DOHH2 (cell line): ENCODE measurements around the gene ITGA2.

Experiments used
- H3F3A ChIP-seq: fragments of 200-600 bp; sonication (generic), shearing (Covaris generic); 2 replicates; pipeline ENCODE4 v1.6.0; 2016; ENCODE audit warnings: antibody characterized with exemption, mild to moderate bottlenecking; ENCODE audit not compliant: control insufficient read depth, insufficient read depth
- H3K27ac ChIP-seq: fragments of 200-600 bp; sonication (generic); 2 replicates; pipeline ENCODE4 v1.5.1; 2014; ENCODE audit warnings: low read depth, mild to moderate bottlenecking, low read length, moderate library complexity
- H3K27me3 ChIP-seq: fragments of 200-600 bp; sonication (generic); 2 replicates; pipeline ENCODE4 v1.6.1; 2014; ENCODE audit warnings: mild to moderate bottlenecking, low read length, mixed read lengths; ENCODE audit not compliant: control insufficient read depth
- H3K36me3 ChIP-seq: fragments of 200-600 bp; sonication (generic); 2 replicates; pipeline ENCODE4 v1.6.1; 2014; ENCODE audit warnings: mild to moderate bottlenecking, low read length, moderate library complexity, mixed read lengths; ENCODE audit not compliant: control insufficient read depth
- H3K4me1 ChIP-seq: fragments of 200-600 bp; sonication (generic); 2 replicates; pipeline ENCODE4 v1.6.1; 2014; ENCODE audit warnings: mild to moderate bottlenecking, low read length, mixed read lengths; ENCODE audit not compliant: control insufficient read depth
- H3K4me2 ChIP-seq: fragments of 200-600 bp; sonication (generic); 2 replicates; pipeline ENCODE4 v1.6.0; 2014; ENCODE audit warnings: mild to moderate bottlenecking, low read length, moderate library complexity
- H3K4me3 ChIP-seq: fragments of 200-600 bp; sonication (generic); 2 replicates; pipeline ENCODE4 v1.5.1; 2014; ENCODE audit warnings: mild to moderate bottlenecking, low read length, mixed read lengths
- H3K79me2 ChIP-seq: fragments of 200-600 bp; sonication (generic); 2 replicates; pipeline ENCODE4 v1.6.1; 2014; ENCODE audit warnings: mild to moderate bottlenecking, low read length, mixed read lengths; ENCODE audit not compliant: control insufficient read depth
- H3K9me2 ChIP-seq: fragments of 200-600 bp; sonication (generic); replicated peaks from 2 replicates; pipeline ENCODE4 v1.6.1; 2014; ENCODE audit warnings: mild to moderate bottlenecking, low read length, mixed read lengths; ENCODE audit not compliant: control insufficient read depth
- H3K9me3 ChIP-seq: fragments of 200-600 bp; sonication (generic); 2 replicates; pipeline ENCODE4 v1.6.1; 2014; ENCODE audit warnings: antibody characterized with exemption, low read length, mixed read lengths; ENCODE audit not compliant: control insufficient read depth, insufficient read depth
- H4K20me1 ChIP-seq: fragments of 200-600 bp; sonication (generic); 2 replicates; pipeline ENCODE4 v1.6.0; 2014; ENCODE audit warnings: low read depth, mild to moderate bottlenecking, antibody characterized with exemption, low read length, moderate library complexity; ENCODE audit not compliant: control insufficient read depth, insufficient read depth
- CTCF ChIP-seq: fragments of 200-600 bp; sonication (generic); IDR thresholded peaks from one replicate; pipeline ENCODE4 v1.5.1; 2014; ENCODE audit warnings: antibody characterized with exemption, mild to moderate bottlenecking, low read depth, low read length; ENCODE audit not compliant: poor library complexity, severe bottlenecking
- EZH2phosphoT487 ChIP-seq: fragments of 200-600 bp; sonication (generic); IDR thresholded peaks from 2 replicates; pipeline ENCODE4 v1.6.1; 2017; ENCODE audit warnings: borderline replicate concordance, mild to moderate bottlenecking, antibody characterized with exemption, low read length, moderate library complexity, mixed read lengths

The ITGA2 gene

GRCh38 chr5:52948418-52949076, 40.6 kb upstream of the ITGA2 start:
- H3K4me2 ChIP-seq: no peak overlapping the region
- H3K27me3 ChIP-seq: peaks cover 19% of the 10 kb centered on the region
- H3K9me3 ChIP-seq: no peaks in the 10 kb centered on the region
- no peaks in the 10 kb centered on the region for H3K36me3 ChIP-seq
- no peaks in the 10 kb centered on the region for H3K4me1 ChIP-seq
- H3K27ac ChIP-seq: no peak overlapping the region
- H3K4me3 ChIP-seq: no peak overlapping the region
- H3K79me2 ChIP-seq: no peaks in the 10 kb centered on the region
- TF ChIP-seq CTCF: peak; percentile 68
- TF ChIP-seq EZH2phosphoT487: no peak
- H3K9me2 ChIP-seq: no peaks in the 10 kb centered on the region
- H3F3A ChIP-seq: no peaks in the 10 kb centered on the region
- H4K20me1 ChIP-seq: no peaks in the 10 kb centered on the region

GRCh38 chr5:52950686-52951085, 38.5 kb upstream of the ITGA2 start:
- no peaks in the 10 kb centered on the region for H4K20me1 ChIP-seq
- no peak overlapping the region for H3K4me3 ChIP-seq
- H3K27ac ChIP-seq: no peak overlapping the region

GRCh38 chr5:52952483-52952882, 36.7 kb upstream of the ITGA2 start:
- Histone ChIP-seq H3K4me2 (no peak overlapping the region), H3K9me3 (no peaks in the 10 kb centered on the region), H4K20me1 (no peaks in the 10 kb centered on the region), H3K27ac (no peak overlapping the region), H3K79me2 (no peaks in the 10 kb centered on the region), H3K4me1 (no peaks in the 10 kb centered on the region), H3K4me3 (no peak overlapping the region), H3K36me3 (no peaks in the 10 kb centered on the region), H3F3A (no peaks in the 10 kb centered on the region), H3K27me3 (no peaks in the 10 kb centered on the region), H3K9me2 (no peaks in the 10 kb centered on the region)
- TF ChIP-seq EZH2phosphoT487 (no peak), CTCF (no peak)

More at GRCh38 chr5:52950686-52951085, 38.5 kb upstream of the ITGA2 start:
- no peak overlapping the region for H3K4me2 ChIP-seq
- no peak for TF ChIP-seq CTCF
- TF ChIP-seq EZH2phosphoT487: no peak
- H3K79me2 ChIP-seq: no peaks in the 10 kb centered on the region
- no peaks in the 10 kb centered on the region for H3K9me2 ChIP-seq
- H3K27me3 ChIP-seq: peaks cover 12% of the 10 kb centered on the region
- no peaks in the 10 kb centered on the region for H3K4me1 ChIP-seq
- H3F3A ChIP-seq: no peaks in the 10 kb centered on the region
- no peaks in the 10 kb centered on the region for H3K36me3 ChIP-seq
- no peaks in the 10 kb centered on the region for H3K9me3 ChIP-seq
